ENCODE results near the gene LPCAT1.
"Not testable (repeated sequence)": the region's sequence is repeated elsewhere in the genome, so short reads cannot be mapped to it uniquely, and the experiment has no call there.

The LPCAT1 gene

GRCh38 chr5:1521671-1522600, 1.8 kb downstream of the LPCAT1 start:
- no peak for DNase-seq

- DNase-seq, result no peak
Measured at GRCh38 chr5:1520791-1521453, 2.8 kb downstream of the LPCAT1 start.

GRCh38 chr5:1519631-1520210, 4.0 kb downstream of the LPCAT1 start:
- no peak for DNase-seq

- DNase-seq, result no peak
Measured at GRCh38 chr5:1517838-1518237, 5.9 kb downstream of the LPCAT1 start.

- DNase-seq, result no peak
Measured at GRCh38 chr5:1516615-1517601, 6.9 kb downstream of the LPCAT1 start.

- no peak for DNase-seq
Measured at GRCh38 chr5:1515921-1516571, 7.7 kb downstream of the LPCAT1 start.

- no peak for DNase-seq
Measured at GRCh38 chr5:1515311-1515920, 8.3 kb downstream of the LPCAT1 start.

- DNase-seq, result not testable (repeated sequence)
Measured at GRCh38 chr5:1514819-1515310, 8.9 kb downstream of the LPCAT1 start.

GRCh38 chr5:1514027-1514818, 9.5 kb downstream of the LPCAT1 start:
- DNase-seq, result no peak

- no peak for DNase-seq
Measured at GRCh38 chr5:1513326-1514026, 10.3 kb downstream of the LPCAT1 start.

GRCh38 chr5:1512541-1513291, 11.0 kb downstream of the LPCAT1 start:
- no peak for DNase-seq

- no peak for DNase-seq
Measured at GRCh38 chr5:1511651-1512540, 11.9 kb downstream of the LPCAT1 start.

GRCh38 chr5:1511048-1511447, 12.7 kb downstream of the LPCAT1 start:
- no peak for DNase-seq

GRCh38 chr5:1510631-1511030, 13.1 kb downstream of the LPCAT1 start:
- no peak for DNase-seq

GRCh38 chr5:1510151-1510561, 13.6 kb downstream of the LPCAT1 start:
- no peak for DNase-seq

- DNase-seq, result no peak
Measured at GRCh38 chr5:1509346-1510085, 14.2 kb downstream of the LPCAT1 start.

- no peak for DNase-seq
Measured at GRCh38 chr5:1508659-1509290, 15.0 kb downstream of the LPCAT1 start.
